GM19193 (cell line): Measurements from ENCODE around the gene AGPAT2.

ENCODE experiments used
- POLR2A ChIP-seq: IDR thresholded peaks from 4 replicates; pipeline ENCODE4 v1.6.1; 2011; ENCODE audit not compliant: insufficient read depth, insufficient read length; ENCODE audit errors: extremely low read depth

The AGPAT2 gene

GRCh38 chr9:136687721-136688223 lies 515 bp upstream of the AGPAT2 start:
- TF ChIP-seq POLR2A: no peak

DNA sequence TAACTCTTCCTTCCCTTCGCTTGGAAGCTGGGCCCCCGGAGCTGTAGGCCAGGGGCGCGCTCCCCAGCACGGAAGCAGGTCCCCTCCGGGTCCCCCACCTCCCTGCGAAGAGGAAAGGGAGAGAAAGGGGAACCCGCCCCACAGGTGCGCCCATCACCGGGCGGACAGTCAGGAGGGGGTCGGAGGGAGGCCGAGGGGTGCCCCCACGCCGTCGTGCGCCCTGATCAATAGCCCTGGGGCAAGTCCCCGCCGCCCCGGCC lies 793 bp downstream of the AGPAT2 start:
- no peak for TF ChIP-seq POLR2A

DNA sequence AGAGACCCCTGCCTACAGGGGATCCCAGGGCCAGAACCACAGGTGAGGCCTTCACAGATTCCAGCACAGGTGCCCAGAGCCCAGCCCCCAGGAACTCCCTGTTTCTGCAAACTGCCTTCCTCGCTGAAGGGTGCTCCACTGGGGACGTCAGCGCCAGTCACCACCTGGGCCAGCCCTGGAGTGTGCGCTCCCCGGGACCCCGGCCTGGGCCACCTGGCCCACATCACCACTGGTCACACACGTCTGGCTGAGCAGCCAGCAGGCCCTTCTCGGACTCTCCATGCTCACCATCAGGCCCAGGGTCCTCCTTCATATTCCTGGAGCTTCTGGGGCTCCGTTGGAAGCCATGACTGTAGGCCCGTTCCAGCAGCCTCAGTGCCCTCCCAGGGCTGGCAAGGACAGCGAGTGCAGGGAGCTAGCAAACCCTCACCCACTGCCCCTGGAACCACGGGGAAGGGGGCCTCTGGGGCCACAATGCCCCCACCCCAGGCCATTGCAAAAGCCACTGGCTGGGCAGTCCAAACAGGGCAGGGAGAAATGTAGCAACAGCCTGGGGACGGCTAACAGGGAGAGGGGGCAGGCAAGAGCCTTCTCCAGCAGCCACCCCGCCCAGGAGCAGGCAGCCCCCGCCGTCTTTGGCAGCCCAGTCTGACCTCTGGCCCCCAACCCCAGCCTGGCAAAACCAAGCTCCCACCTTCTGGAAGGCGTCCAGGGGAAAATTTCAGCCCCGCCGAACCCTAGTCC lies 1.3 kb downstream of the AGPAT2 start:
- TF ChIP-seq POLR2A: no peak

DNA sequence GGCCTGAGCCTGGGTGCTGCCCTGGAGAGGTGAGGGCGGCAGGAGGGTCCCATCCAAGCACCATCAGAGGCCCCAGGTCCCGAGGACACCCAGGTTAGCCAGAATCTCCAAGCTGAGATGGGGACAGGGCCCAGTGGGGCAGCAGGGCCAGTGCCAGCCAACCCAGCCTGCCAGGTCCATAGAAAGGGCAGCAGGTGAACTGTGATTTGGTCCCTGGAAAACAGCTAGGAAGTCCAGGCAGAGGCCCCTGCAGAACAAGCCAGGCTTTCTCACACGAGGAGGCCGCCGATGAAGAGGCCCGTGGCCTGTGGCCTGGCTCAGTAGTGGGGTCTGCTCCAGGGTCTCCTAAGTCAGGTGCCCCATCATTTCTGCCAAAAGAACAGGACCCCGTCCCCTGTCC lies 2.0 kb downstream of the AGPAT2 start:
- TF ChIP-seq POLR2A: no peak

- no peak for TF ChIP-seq POLR2A
These were observed 2.5 kb downstream of the AGPAT2 start for GRCh38 chr9:136684799-136685198.

DNA sequence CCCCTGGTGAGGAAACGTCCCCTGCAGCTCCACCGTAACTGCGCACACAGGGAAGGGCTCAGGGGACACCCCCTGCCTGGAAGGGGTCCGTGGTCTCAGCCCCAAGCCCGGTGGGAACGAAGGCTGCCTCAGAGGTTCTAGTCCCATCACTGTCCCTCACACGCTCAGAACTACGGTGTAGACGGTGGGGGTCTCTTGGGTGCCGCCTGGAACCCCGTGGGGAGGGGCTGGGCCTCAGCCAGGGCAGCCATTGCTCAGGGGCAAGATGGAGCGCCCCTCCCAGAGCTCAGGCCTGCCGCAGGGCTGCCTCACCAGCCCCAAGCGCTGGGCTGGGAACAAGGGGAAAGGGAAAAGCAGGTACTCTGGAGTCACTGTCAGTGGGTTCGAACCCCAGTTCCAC lies 2.9 kb downstream of the AGPAT2 start:
- no peak for TF ChIP-seq POLR2A

GRCh38 chr9:136683755-136684154 lies 3.5 kb downstream of the AGPAT2 start:
- TF ChIP-seq POLR2A: no peak

DNA sequence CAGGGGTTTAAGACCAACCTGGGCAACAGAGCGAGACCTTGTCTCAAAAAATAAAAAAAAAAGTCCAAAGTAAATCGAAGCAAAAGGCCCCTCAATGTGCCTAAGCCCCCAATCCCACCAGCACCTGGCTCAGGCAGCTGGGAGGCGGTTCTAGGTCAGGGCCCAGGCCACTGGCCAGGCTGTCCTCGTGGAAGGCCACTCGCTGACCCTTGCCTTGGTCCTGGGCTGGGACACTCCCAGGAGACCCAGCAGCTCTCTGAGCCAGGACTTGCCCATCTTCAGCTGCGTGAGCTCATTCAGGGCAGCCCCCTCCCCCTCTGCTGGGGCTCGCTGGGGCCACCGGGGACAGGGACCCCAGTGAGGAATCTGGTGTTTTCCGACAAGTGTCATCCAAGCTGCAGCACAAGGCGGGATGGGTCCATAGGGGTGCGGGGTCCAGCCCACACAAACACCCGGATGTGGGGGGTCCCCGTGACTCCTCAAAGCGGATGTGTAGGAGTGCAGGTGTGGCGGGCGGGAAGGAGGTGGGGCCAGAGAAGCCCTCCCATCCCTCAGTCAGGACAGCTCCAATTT lies 4.0 kb downstream of the AGPAT2 start:
- TF ChIP-seq POLR2A: no peak

- TF ChIP-seq POLR2A: no peak
These were observed 4.5 kb downstream of the AGPAT2 start for GRCh38 chr9:136682710-136683109.

DNA sequence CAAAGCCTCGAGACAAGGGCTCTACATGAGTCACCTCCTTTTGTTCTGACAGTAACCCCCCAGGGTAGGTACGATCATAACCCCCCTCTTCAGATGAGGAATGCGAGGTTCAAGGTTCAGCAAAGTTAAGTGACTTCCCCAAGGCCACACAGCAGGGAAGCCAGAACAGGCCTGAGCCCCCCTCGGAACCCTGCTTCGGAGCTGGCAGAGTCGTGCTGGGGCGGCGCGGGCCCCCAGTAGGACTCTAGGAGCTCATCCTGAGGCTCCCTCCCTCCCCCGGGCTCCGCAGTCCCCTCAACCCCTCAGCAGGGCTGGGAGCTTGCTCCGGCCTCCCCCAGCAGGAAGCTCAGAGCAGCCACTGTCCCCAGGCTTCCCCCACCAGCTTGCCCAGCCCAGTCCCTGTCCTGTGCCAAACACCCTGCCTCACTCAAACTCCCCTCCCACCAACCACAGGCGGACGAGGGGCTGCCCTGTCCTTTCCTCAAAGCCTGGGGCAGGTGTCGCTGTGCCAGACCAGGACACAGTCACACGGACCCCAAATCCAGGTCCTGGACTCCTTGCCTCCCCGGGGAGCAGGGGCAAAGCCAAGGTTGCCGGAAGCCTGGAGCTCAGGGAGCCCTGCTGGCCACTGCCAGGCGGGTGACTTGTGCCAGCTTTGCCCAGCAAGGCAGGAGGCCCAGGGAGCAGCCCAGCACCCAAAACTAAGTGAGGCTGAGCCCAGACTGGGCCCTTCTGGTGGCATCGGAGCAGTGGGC lies 5.1 kb downstream of the AGPAT2 start:
- TF ChIP-seq POLR2A: no peak

DNA sequence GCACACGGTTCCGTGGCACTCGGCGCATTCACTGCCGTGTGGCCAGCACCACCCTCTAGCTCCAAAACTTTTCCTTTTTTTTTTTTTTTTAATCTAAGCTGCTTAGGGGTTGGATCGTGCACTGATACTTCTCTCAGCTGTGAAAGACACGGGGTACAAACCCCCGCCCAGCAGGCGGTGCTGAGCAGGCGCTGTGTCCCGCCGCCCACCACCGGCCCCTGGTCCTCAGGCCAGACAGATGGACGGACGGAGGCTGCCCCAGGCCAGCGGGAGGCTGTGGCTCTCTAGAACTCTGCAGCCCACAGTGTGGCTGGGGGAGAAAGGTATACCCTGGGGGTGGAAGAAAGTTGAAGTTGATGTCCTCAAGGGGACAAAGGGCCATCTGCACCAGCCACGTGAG lies 6.2 kb downstream of the AGPAT2 start:
- no peak for TF ChIP-seq POLR2A

DNA sequence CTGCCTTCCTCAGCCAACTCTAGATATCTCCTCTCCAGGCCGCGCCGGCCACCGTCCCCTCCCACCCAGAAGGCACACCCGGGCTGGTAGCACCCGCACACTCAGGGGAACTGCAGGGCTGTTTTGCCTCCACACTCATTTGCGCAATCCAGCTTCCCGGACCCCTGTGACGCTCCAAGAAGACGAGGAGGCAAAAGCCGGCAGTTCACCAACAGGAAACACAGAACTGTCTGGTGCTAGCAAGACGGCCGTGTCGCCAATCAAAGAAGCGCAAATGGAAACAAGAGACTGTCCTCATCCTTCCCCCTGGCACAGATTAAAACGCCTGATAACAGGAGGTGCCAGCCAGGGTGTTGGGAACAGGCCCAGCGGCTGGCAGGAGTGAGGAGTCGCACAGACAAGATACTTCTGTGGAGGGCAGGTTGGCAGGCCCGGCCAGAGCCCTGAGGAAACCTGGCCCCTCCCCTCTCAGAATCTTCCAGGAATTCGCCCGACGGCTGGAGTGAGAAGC lies 7.8 kb downstream of the AGPAT2 start:
- no peak for TF ChIP-seq POLR2A

DNA sequence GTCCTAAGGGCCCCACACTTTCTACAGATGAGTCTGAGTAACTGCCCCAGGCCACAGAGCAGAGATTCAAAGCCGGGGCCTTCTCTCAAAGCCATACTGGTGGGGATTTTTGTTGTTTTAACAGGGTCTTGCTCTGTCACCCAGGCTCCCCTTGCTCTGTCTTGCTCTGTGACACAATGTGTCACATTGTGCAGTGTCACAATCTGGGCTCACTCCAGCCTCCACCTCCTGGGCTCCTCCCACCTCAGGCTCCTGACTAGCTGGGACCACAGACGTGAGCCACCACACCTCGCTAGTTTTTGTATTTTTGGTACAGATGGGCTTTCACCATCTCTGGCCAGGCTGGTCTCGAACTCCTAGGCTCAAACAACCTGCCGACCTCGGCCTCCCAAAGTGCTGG lies 8.6 kb downstream of the AGPAT2 start:
- no peak for TF ChIP-seq POLR2A

DNA sequence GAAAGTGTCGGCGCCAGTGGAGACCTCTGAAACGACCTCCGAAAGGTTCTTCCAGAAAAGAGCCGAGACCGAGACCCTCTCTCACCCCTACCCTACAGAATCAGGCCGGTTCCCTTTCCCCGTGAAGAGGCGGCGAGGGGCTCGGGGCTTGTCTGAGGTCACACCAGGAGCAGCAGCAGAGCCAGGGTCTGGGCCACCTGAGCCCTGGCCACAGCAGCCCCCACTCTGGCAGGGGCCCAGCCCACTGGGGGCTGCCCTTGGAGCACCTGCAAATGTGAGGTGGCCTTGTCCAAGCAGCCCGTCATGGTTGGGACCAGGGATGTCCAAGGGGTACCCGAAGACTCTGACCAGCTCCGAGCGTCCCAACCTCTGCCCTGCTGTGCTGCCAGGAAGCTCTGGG lies 9.2 kb downstream of the AGPAT2 start:
- no peak for TF ChIP-seq POLR2A

DNA sequence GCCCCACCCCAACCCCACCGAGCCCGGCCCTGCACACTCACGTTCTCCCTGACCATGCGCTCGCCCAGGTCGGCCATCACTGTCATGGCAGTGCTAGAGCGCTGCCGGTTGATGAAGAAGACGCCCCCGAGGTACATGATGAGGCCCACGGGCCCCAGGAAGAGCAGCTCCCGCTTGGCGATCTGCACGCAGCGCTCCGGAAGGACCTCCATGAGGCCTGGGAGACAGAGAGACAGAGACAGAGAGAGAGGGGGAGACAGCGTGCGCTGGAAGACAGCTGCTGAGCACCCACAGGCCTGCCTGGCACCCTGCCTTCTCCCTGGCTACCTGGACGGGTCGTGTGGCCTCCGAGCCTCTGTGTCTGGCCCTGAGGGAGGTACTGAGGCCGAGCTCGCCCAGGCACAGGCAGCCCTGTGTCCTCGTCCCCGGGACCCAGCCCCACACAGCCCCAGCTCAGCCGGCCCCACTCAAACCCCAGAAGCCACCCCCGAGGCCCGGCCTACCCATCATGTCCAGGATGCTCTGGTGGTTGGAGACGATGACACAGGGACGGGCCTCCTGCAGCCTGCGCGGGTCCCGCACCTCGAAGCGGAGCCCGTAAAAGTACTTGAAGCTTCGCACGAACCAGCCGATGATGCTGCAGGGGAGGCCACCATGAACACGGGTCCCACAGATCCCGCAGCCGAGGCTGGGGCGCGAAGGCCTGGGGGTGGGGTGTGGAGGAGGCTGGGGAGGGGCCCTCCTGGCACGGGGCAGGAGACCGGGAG lies 10.2 kb downstream of the AGPAT2 start:
- TF ChIP-seq POLR2A: no peak
